GM18951 (cell line): ENCODE data around the gene CHMP2A.

ENCODE experiments used
- POLR2A ChIP-seq: IDR thresholded peaks from 4 replicates; pipeline ENCODE4 v1.6.1; 2011; ENCODE audit warnings: mild to moderate bottlenecking; ENCODE audit not compliant: insufficient read length, insufficient read depth; ENCODE audit errors: extremely low read depth
- in situ Hi-C: fragments of 300-500 bp; cut with MboI; formaldehyde crosslinking; loops from one replicate; pipeline ENCODE4 v1.12.0; 2022; ENCODE audit warnings: low sequenced_read_pairs, mixed read lengths, inconsistent platforms; ENCODE audit not compliant: unreplicated experiment

The CHMP2A gene

GRCh38 chr19:58520257-58520599 lies 34.7 kb downstream of the CHMP2A start:
- no peak for TF ChIP-seq POLR2A
- in situ Hi-C loops: no loop called here

- peak; percentile 82 for TF ChIP-seq POLR2A
- in situ Hi-C loops: no loop called here
Observed at GRCh38 chr19:58519355-58520256, 35.3 kb downstream of the CHMP2A start, which contains the start of gene ZBTB45. Gene ZBTB45, minus strand, starts transcription at chr19:58519810. Its CDS starts 2,137 bp downstream, at chr19:58517673.

DNA sequence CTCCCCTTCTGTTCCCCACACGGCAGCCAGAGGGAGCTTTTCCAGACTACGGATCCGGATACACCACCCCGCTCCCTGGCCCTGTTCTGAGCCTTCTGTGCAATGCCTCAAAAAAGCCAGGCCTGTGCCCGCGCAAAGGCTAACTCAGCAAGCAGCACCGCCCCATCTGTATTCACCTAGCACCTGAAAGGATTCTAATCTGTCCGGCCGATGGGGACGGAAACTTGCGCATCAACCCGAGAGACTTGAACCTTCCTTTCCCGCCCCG lies 35.9 kb downstream of the CHMP2A start:
- no peak for TF ChIP-seq POLR2A
- in situ Hi-C loops: no loop called here

DNA sequence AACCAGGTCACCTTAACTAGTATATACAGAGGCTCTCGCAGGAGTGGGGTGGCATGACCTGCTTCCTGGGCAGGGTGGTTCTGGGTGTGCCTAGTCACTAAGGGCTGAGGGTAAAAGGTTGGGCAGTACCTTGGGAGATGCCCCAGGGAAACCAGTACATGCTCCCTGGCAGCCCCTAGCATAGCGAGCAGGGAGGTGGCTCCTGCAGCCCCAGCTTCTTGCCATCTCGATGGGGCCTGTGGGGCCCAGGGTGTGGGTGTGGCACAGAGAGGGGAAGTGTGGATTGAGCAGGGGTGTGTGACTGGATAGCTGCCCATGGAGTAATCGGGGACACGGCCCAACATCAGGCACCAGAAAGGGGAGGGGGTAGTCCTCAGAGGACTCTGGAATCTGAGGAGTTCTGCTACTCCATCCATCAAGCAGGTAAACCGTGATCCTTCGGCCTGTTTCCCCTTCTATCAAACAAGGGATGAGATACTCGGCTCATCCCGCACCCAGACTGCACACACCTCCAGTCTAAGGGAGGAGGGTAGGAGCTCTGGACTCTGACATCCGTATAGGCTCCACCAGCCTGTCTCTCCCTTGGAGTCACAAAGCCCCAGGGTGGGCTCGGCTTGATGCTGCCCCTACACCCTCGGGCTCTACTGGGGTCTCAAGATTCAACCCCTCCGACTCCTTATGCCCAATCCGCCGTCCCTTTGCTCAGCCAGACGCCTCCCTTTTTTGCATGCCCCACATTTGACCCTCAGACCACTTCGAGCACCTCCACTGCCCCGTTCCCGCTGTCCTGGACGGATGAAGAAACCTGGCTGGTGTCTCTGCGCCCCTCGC lies 36.4 kb downstream of the CHMP2A start:
- in situ Hi-C loops: no loop called here
- TF ChIP-seq POLR2A: no peak

DNA sequence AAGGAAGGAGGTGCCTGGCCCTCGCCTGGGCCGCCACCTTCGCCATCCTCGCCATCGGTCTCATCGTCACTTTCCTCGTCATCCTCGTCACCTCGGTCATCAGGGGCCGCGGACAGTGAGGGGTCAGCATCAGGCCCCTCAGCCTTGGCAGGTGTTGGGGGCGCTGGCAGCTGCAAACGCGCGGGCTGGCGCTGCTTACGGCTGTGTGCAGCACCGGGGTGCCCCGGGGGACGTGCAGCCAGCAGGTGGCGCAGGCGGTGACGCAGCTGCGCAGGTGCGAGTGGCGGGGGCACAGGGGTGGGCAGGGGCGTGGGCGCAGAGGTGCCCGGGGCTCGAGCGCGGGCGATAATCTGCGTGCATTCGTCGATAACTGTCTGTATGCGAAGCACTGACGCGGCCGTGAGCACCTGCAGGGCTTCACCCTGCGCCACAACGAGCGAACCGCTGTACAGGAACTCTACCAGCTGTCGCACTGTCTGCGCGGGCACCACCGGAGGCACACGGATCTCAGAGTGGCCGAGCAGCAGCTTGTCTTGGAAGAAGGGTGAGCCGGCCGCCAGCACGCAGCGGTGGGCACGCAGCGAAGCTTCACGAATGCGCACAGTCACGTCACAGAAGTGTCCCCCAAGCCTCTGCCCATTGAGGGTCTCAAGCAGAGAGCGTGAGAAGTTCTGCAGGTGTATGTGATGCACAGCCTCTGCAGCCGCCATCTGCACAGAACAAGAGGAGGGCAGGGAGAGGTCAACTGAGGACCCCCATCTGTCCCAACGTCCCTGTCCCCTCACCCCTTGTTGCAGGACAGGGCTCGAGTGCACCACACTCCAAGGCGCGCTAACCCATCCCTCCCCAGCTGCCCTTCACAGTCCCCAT lies 37.7 kb downstream of the CHMP2A start:
- in situ Hi-C loops: no loop called here
- TF ChIP-seq POLR2A: no peak

GRCh38 chr19:58516246-58516836 lies 38.6 kb downstream of the CHMP2A start:
- in situ Hi-C loops: no loop called here
- TF ChIP-seq POLR2A: no peak

GRCh38 chr19:58515259-58515658 lies 39.6 kb downstream of the CHMP2A start:
- in situ Hi-C loops: no loop called here

DNA sequence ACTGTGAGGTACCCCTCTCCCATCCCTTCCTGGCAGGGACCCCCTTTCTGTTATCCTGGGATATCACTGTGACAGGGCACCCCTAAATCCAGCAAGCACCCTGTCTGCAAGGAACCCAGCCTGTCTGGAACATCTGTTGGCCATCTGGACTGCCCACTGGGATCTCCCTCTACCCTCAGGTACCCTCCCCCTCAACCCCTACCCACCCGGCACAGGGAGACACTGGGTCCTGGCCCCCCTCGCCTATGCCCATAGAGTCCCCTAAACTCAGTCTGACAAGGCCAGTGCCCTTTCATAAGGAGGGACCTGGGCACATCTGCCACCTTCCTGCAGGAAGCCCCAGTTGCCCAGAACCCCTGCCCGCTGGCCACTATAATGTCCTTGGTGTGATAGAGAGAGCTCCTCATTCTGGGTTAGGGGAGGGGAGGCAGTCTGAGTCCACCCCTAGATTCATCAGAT lies 40.3 kb downstream of the CHMP2A start:
- in situ Hi-C loops: no loop called here

More at GRCh38 chr19:58515259-58515658, 39.6 kb downstream of the CHMP2A start:
- no peak for TF ChIP-seq POLR2A

DNA sequence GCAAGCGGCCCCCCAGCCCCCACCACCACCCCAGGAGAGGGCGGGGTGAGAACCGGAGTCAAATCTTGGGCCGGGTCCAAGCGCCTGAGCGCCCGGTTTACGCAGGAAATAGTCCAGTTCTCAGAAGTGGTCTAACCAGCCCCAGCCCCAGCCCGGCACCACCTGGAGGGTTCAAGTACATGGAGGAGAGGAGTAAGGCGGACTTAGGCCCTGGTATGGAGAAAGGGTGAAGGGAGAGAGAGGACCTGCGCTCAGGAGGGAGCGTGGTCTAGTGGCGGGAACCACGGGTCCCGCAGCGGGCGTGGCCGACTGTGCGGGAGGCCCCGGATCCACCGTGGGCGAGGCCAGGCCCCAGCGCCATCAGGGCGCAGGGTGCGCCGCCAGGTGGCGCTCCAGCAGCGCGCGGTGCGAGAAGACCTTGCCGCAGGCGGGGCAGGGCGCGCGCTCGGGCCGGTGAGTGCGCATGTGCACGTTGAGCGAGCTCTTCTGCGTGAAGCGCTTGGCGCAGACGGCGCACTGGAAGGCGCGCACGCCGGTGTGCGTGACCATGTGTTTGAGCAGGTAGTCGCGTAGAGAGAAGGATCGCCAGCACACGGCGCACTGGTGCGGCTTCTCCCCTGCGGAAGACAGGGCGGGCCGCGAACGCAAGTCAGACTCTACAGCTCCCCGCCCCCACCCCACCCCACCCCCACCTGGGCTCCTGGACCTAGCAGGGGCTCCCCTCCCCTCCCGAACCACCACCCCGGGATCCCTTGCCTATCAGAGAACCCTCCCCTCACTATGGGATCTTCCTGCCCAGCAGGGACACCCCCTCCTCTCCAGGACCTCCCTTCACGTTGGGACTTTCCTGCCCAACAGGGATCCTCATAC lies 41.0 kb downstream of the CHMP2A start:
- peak; percentile 79 for TF ChIP-seq POLR2A
- in situ Hi-C loops: no loop called here

More for the DNA sequence above, 40.3 kb downstream of the CHMP2A start:
- TF ChIP-seq POLR2A: no peak

DNA sequence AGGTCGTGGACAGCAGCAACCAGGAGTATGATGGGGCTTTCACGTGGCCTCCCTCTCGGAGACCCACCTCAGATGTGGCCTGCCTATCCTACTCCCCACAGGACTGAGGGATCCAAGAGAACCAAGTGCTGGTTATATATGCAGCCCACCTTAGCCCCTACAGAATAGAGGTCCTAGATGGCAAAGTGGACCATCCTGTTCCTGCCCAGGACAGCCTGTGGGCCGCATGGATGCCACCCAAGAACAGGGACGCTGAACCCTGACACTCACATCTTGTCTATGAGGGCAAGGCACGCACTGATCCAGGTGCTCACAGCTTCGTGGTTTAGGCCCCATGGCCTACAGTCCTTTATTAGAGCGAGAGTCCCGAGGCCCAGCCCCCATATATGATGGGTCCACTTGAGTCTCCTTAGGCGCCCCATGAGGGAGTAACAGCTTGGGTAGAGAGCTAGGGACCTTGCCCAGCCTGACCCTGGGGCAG lies 41.7 kb downstream of the CHMP2A start:
- in situ Hi-C loops: no loop called here
- peak; percentile 21 for TF ChIP-seq POLR2A

- in situ Hi-C loops: no loop called here
- TF ChIP-seq POLR2A: no peak
Observed at GRCh38 chr19:58511353-58512208, 43.3 kb downstream of the CHMP2A start, which contains the start of gene SLC27A5. Gene SLC27A5, minus strand, starts transcription at chr19:58511992. Its CDS starts 37 bp downstream, at chr19:58511955.
